A673 (cell line): ENCODE results near the gene DIP2B. TPM values are rescaled to one million over a fixed set of nuclear protein-coding genes. Genes with fewer than 3 reads are reported as not detected.

Source experiments
- BruUV-seq: library from RNA; stranded (reverse); fragments of 400-500 nt; replicated peaks from 2 replicates; lab custom pipeline; 2021; lab: Mats Ljungman, UMichigan
- CTCF ChIA-PET: fragments of 300-600 bp; sonication (Branson Sonifier 250); formaldehyde crosslinking; loops from one replicate; lab custom pipeline; 2022; ENCODE audit warnings: antibody characterized with exemption; lab: Charles Lee
- POLR2A ChIA-PET: fragments of 300-600 bp; sonication (Branson Sonifier 250); formaldehyde crosslinking; loops from one replicate; lab custom pipeline; 2022; ENCODE audit warnings: antibody characterized with exemption; ENCODE audit not compliant: low non-redundant PET; lab: Charles Lee
- DNase-seq: peaks from one replicate; pipeline ENCODE4 v3.0.0-alpha.2; 2015; ENCODE audit warnings: low spot score
- H3K27ac ChIP-seq: fragments of 200-600 bp; sonication (generic); 2 replicates; pipeline ENCODE4 v1.5.1; 2016; ENCODE audit warnings: mixed run types, low read depth, mild to moderate bottlenecking, mixed read lengths, antibody characterized with exemption, low read length; ENCODE audit not compliant: poor library complexity, severe bottlenecking
- H3K27me3 ChIP-seq: fragments of 200-600 bp; sonication (generic); replicated peaks from 2 replicates; pipeline ENCODE4 v1.6.1; 2017; ENCODE audit warnings: mixed run types, low read depth, mild to moderate bottlenecking, mixed read lengths, antibody characterized with exemption, low read length; ENCODE audit not compliant: insufficient read depth, poor library complexity
- H3K36me3 ChIP-seq: fragments of 200-600 bp; sonication (generic); 2 replicates; pipeline ENCODE4 v1.6.1; 2016; ENCODE audit warnings: mixed run types, mild to moderate bottlenecking, mixed read lengths, antibody characterized with exemption, low read length; ENCODE audit not compliant: insufficient read depth, poor library complexity, severe bottlenecking
- H3K4me1 ChIP-seq: fragments of 200-600 bp; sonication (generic); 2 replicates; pipeline ENCODE4 v1.6.1; 2017; ENCODE audit warnings: mixed run types, mild to moderate bottlenecking, mixed read lengths, antibody characterized with exemption, low read length; ENCODE audit not compliant: insufficient read depth, poor library complexity, severe bottlenecking
- H3K4me3 ChIP-seq: fragments of 200-600 bp; sonication (generic); 2 replicates; pipeline ENCODE4 v1.5.1; 2016; ENCODE audit warnings: low read depth, mixed run types, mild to moderate bottlenecking, mixed read lengths, low read length; ENCODE audit not compliant: poor library complexity, severe bottlenecking
- H3K9me3 ChIP-seq: fragments of 200-600 bp; sonication (generic); 2 replicates; pipeline ENCODE4 v1.6.1; 2016; ENCODE audit warnings: mixed run types, low read depth, mild to moderate bottlenecking, mixed read lengths, antibody characterized with exemption, low read length; ENCODE audit not compliant: poor library complexity, severe bottlenecking
- CTCF ChIP-seq: fragments of 300-800, 200-600 bp; sonication (generic); conservative IDR thresholded peaks from 2 replicates; pipeline ENCODE4 v1.5.1; 2017; ENCODE audit warnings: low read depth, mild to moderate bottlenecking, antibody characterized with exemption, low read length, moderate library complexity, mixed read lengths
- EZH2 ChIP-seq: fragments of 200-600 bp; sonication (generic); IDR thresholded peaks from 2 replicates; pipeline ENCODE4 v1.6.1; 2017; ENCODE audit warnings: borderline replicate concordance, low read depth, mild to moderate bottlenecking, mixed read lengths, antibody characterized with exemption, low read length; ENCODE audit not compliant: poor library complexity, severe bottlenecking
- intact Hi-C: fragments of 100-400 bp; cut with micrococcal nuclease; formaldehyde crosslinking; loops from one replicate; pipeline ENCODE4 v1.10.0; 2022; ENCODE audit not compliant: unreplicated experiment
- total RNA-seq: library from RNA; stranded (reverse); gene quantifications from 2 replicates; pipeline ENCODE4 v1.2.3, GENCODE V29; 2021

The DIP2B gene
- total RNA-seq, 1 experiment from 2014 or later: 40.5 TPM

GRCh38 chr12:50695961-50696360 is 191.2 kb downstream of the DIP2B start:
- intact Hi-C loops: no loop called here
- Histone ChIP-seq H3K27me3 (no peaks in the 10 kb centered on the region), H3K4me3 (no peak overlapping the region), H3K4me1 (no peaks in the 10 kb centered on the region), H3K36me3 (peaks cover 44% of the 10 kb centered on the region), H3K9me3 (no peaks in the 10 kb centered on the region), H3K27ac (no peak overlapping the region)
- BruUV-seq: no TSS peak
- ChIA-PET CTCF (no interaction called here), POLR2A (no interaction called here)
- TF ChIP-seq EZH2 (no peak), CTCF (no peak)
- DNase-seq: no peak

- Histone ChIP-seq H3K4me1 (no peaks in the 10 kb centered on the region), H3K36me3 (peaks cover 37% of the 10 kb centered on the region), H3K9me3 (no peaks in the 10 kb centered on the region), H3K27me3 (no peaks in the 10 kb centered on the region), H3K27ac (no peak overlapping the region), H3K4me3 (no peak overlapping the region)
- TF ChIP-seq EZH2 (no peak), CTCF (no peak)
- ChIA-PET POLR2A (no interaction called here), CTCF (no interaction called here)
- no TSS peak for BruUV-seq
- no peak for DNase-seq
- intact Hi-C loops: no loop called here
These were observed 192.1 kb downstream of the DIP2B start for GRCh38 chr12:50696931-50697330.

- Histone ChIP-seq H3K27me3 (no peaks in the 10 kb centered on the region), H3K4me1 (no peaks in the 10 kb centered on the region), H3K4me3 (no peak overlapping the region), H3K9me3 (no peaks in the 10 kb centered on the region), H3K36me3 (peaks cover 40% of the 10 kb centered on the region), H3K27ac (no peak overlapping the region)
- no peak for DNase-seq
- ChIA-PET CTCF (no interaction called here), POLR2A (no interaction called here)
- intact Hi-C loops: no loop called here
- TF ChIP-seq CTCF: no peak
- BruUV-seq: no TSS peak
These were observed 194.4 kb downstream of the DIP2B start for GRCh38 chr12:50699154-50699553.
